ENCODE measurements around the gene BCL2L11.

The BCL2L11 gene

DNA sequence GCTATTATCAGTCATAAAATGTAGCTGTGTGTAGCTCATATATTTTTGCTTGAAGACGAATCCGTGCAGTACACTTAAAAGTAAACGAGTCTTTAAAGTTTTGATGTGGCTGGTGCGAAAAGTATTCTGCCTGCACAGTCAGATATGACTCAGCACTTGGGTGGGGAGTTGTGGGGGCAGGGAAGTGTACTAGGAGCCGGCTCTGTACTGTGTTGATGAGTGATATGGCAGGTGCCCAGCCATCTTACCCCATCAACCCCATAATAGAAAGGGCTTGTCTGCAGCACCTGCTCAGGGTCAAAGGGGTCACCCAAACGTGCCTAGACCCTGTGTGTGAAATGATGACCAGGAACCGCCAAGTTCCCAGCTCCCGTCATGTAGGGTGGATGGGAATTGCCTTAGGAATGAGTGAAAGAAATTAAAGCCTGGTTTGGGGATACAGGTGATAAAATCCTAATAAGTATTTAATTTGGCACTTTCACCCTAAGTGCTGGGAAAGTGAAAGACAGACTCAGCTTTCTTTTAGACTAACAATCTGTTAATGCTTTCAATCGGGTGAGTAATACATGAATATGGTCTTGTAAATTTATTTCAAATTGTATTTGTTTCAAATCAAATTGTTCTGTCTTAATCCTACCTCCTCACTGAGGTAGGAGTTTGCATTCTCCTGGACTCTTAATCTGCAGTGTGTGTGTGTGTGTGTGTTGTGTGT lies 48.0 kb downstream of the BCL2L11 start:
- DNase-seq (ENCODE audit: low read depth, low spot score) = no peak

DNA sequence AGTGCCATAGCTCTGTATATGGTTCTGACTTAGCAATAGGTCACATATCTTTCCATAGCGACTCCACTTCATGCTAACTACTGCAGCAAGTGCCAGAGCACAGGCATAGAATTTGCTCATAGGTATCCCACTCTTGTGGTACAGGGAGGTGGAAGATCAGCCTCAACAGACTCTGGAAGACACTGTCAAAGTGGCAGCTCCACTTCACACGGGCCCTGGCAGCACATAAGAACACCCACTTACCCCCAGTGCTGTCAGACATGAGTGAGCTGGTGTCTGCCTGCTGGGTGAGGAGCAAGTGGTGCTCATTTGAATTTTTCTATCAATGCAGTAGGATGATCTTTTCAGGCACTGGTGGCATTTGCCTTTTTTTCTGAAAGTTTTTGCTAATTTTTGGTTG lies 48.6 kb downstream of the BCL2L11 start:
- no peak for DNase-seq (ENCODE audit: low read depth, low spot score)

DNA sequence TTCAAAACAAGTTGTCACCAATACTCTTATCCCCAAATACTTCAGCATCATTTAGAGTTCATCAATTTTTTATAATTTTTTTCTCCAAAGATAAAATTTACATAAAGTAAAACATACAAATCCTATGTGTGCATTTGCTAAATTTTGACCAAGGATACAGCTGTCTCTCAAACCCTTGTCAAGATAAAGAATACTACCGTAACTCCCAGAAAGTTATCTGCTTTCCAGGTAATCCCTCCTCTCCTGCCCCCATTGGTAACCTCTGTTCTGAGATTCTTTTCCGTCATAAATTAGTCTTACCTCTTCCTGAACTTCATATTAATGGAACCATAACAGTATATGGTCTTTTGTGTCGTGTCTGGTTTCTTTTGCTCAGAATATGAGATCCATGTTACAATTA lies 49.2 kb downstream of the BCL2L11 start:
- no peak for DNase-seq (ENCODE audit: low read depth, low spot score)

DNA sequence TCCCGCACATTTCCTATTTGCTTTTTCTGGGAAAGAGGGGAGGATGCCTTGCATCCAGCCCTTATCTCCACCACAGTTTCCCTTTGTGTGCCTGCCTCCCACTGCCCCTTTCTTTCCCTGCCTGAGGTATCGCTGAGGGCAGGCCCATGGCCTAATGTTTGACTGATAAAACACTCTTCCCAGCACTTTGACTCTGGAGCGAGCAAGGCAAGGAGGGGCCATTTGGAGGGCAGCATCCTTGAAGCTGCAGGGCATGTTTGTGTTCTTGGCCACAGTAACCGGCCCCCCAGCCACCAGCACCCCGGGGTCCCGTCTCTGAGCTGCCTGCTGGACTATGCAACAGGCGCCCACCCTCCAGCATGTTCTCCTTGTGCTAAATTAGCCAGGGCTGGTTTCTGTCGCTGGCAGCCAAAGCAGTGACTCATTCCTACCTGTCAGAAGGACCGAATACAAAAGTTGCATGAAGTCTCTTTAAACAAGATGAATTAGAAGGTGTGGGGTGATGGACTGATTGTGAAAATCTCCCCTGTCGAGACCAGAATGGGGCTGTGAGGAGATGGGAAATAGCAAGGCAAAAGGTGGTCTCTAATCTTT lies 50.7 kb downstream of the BCL2L11 start:
- peak; percentile 51 for DNase-seq (ENCODE audit: low read depth, low spot score)

DNA sequence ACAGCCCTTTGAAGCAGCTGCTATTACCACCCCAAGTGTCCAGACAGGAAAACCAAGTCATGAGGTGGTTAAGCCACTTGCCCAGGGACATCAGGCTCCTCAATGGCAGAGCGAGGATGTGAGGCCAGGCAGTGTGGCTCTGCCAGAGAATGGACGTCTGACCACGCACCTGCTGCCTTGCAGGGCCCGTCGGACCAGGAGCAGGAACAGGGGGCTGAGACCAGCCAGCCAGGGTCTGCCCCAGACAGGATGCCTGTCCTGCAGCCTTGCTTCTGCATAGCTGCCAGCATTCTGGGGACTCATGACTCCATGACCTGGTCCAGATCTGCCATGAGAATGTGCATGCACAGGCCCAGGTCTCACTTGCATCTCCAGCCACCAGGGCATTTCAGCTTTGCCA lies 52.0 kb downstream of the BCL2L11 start:
- no peak for DNase-seq (ENCODE audit: low read depth, low spot score)

DNA sequence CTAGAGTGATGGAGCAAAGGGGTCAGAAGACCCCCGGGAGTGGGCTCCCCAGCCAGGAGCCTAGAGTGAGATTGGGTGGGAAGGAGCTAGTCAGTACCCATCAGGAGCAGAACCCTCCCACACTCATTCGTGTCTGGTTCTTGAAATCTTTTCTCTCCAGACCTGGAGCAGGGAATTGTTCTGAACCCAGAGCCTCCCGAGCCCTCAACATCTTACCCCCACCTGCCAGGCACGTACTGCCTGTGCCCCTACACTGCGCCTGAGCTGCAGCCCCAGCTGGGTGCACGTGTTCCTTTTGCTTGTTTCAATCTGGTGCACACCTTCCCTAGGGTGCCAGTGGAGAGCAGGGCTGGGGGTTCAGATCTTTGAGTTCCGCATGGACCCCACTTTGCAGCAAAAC lies 52.6 kb downstream of the BCL2L11 start:
- no peak for DNase-seq (ENCODE audit: low read depth, low spot score)

DNA sequence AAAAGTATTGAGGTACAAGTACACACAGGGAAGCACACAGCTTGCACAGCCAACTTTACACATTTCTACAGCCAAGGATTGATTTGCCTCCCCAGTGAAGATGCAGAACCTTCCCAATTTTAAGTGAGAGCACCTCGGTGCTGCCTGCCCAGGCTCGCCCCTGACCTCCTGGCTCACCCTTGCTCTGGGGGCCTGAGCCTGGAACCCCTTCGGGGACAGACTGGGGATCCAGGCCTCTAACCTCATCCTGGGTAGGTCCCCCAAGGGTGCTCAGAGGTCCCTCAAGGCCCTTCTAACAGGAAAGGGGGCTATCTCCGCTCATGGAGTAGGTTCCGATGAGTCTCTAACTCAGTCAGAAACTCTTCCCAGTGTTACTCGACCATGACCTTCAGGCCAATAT lies 53.1 kb downstream of the BCL2L11 start:
- DNase-seq (ENCODE audit: low read depth, low spot score) = no peak

DNA sequence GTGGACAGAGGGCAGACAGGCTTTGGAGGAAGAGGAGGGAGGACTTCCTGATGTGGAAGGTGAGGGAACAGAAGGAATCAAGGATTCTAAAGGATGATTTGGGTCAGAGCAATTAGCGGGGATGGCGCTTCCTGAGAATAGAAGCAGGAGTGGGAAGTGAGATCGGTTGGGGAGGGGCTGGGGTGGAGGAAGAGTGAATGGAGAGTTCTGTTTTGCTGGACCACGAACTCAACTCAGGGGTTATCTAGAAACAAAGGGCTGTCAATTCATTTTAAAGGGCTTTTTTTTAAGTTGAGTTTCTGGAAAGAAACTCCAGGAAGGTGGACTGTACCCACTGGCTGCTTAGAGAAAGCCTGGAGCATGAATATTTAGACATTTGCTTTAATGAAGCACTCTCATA lies 54.9 kb downstream of the BCL2L11 start:
- DNase-seq (ENCODE audit: low read depth, low spot score) = no peak

DNA sequence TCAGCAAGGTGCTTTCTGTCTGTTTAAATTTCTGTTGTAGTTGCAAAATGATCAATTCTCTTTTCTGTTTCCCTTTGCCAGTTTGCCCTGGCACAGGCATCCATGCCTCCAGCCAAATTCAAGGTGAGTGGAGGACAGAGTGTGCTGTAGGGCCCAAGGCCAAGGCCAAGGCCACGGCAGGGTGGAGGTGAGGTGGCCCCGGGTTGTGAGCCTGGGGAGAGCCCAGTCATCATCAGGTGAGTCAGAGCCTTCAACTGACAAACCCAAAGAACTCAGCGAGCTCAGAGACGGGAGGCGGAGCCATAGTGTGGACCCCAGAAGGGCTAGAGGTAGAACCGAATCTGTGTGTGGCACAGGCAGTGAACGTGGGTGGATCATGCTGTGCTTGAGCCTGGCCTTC lies 55.7 kb downstream of the BCL2L11 start:
- no peak for DNase-seq (ENCODE audit: low read depth, low spot score)

DNA sequence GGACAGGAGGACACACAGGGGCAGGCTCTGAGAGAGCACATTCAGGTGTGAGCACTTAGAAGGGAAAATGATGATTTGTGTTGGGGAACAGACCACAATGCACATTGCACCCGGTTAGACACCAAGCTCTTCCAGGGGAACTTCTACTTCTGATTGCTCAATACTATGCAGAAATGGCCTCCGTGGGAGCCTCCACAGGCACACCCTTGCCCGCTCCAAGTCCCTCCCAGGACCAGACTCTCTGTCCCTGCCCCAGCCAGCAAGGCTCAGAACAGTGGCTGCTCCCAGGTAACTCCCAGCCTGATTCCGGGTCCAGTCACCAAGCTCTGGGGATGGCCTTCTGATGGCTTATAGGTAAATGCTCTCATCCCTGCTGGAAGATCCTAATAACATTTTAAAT lies 56.2 kb downstream of the BCL2L11 start:
- no peak for DNase-seq (ENCODE audit: low read depth, low spot score)

DNA sequence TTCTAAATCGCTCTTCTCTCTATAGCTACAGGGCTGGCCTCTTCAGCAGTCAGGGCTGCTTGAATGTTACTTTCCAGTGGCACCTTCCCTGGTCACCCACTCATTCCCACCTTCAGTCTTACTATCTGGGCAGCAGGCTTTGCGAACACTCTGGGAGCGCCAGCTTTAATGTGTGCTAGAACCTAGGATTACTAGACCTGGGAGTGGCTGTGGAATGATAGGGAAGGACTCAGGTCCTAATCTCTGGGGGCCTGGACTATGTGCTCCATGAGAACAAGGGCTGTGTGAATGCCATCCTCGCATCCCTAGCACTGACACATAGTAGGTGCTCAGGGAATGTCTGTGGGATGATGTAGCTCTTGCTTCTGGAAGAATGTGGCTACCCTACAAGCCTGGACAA lies 57.6 kb downstream of the BCL2L11 start:
- DNase-seq (ENCODE audit: low read depth, low spot score) = no peak

DNA sequence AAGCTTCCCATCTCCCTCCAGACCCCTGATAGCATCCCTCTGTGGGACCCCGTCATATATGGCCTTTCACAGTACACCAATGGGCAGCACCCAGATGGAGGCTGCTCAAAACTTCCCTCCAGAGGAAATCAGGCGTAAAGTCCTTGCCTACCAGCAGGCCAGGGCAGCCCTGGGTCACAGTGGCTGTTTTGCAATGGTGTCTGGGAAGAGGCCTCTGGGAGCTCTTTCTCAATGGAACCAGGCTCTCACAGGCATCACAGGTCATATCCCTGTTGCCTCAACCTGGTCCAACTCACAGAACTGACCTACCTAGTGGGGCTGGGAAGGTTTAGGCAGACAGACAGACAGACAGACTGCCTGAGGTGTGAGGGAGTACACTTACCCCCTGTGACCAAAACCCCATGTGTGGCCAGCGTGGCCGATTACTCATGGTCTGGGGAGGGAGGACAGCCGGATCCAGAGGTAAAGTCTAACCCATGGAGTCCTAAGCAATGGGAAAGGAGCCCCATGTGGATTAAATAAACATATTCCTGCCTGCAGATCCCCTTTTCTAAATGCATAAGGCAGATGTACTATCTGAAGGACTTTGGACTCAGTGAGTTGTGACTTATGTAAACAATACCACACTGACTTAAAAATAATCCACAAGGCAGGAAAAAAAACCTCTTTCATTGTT lies 58.2 kb downstream of the BCL2L11 start:
- DNase-seq (ENCODE audit: low read depth, low spot score) = no peak

DNA sequence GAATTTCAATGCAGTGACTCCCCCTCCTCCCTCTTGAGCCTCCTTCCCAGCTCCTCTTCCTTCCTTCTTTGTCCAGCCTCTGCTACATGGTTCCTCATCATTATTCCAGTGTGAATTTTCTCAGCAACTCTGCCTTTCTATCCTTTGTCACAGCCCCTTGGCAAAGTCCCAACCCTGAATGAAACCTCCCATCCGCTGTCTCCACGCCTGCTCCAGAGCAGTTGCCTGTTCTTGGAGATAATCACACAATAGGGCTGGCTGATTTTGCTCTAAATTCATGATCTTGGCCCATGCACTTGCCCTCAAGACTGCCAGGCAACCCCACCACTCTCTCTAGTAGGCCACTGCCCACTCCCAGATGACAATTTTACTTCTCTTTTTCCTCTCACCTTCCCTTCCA lies 61.4 kb downstream of the BCL2L11 start:
- no peak for DNase-seq (ENCODE audit: low read depth, low spot score)

DNA sequence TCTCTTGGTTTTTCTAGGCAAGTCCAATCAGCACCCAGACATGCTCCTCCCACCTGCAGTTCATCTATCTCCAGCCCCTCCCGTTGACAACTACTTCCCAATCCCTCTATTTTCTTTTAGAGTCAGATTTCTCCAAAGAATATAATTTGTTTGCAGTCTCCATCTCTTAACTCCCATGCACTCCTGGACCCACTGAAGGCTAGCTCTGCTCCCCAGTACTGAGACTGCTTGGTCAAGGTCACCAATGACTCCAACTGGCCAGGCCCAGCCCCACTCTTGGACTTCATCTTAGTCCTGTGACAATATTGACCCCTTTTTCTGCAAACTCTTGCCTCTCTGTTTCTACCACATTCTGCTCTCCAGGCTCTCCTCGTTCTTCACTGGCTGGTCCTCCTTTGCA lies 62.0 kb downstream of the BCL2L11 start:
- DNase-seq (ENCODE audit: low read depth, low spot score) = no peak

DNA sequence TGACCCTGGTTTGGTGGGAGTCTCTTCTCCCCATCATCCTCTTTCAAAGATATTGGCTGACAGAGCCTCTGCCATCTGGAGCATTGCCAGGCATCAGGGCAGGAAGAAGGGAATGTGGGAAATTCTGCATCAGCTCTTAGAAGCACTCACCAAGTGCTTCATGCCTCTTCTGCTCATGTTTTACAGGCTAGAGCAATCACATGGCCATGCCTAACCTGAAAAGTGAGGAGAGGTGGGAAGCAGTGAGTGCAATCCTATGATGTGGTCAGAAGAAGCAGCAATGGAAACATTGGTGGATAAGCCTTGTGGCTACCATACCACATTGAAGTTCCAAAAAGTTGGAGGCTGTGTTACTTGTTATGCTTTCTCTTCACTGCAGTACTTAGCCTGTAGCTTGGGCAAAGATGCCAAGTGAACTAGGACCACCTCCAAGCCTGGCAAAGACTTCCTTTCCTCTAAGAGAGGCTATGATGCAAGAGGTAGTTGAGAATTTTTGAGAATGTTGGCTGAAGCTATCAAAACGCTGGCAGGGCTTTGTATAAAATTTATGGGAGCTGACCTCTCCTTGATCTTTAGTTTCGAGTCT lies 64.1 kb downstream of the BCL2L11 start:
- no peak for DNase-seq (ENCODE audit: low read depth, low spot score)

DNA sequence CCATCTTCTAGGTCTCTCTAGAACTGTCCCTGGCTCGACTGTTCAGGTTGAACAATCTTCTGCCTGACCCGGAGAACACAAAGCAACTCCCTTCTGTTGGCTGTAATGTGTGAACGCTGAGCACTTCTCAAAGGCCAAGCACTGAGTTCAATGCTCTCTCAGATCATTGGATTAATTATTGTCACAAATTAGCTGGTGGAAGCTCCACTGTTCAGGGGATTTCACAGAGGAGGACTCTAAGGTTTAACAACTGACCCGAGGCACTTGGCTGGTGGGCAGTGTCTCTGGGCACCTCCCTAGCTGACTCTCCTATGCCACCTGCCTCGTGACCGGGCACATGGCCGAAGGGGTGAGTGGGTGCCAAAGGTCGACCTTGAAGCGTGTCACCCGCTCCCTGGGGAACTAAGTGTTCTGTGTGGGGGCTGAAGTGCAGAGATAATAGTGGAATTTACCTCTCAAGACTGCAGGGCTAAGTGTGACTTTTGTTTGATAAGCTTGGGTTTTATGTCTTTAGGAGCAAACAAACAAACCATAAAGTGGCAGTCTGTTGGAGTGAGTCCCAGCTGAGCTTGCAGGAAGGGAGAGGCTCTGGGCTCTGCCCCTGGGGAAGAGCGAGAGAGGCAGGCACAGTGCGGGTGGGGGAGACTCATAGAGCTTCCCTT lies 64.8 kb downstream of the BCL2L11 start:
- DNase-seq (ENCODE audit: low read depth, low spot score) = no peak

DNA sequence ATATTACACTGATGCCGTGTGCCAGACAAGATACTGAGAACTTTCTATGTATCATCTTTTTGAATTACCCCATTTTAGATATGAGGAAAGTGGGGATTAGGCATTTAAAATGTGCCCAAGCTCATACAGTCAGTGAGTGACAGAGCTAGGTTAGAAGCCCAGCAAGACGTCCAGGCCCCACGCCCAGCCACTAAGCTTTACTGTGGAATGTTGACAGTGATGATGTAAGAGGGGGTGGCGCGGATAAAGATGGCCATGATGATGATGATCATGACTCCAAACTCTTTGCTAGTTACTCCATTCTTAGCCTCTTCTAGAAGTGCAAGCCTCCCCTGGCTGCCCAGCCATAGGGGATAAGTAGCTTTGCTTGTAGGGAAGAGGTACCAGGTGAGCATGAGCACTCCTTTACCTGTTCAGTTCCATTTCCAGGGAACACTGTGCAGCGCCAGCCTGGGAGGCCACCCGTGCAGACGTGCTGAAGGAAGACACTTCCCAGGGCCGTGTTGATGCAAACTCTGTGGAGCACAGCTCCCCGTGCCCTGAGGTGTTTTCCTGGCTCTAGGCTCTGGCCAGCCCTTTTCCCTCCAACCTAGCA lies 65.5 kb downstream of the BCL2L11 start:
- no peak for DNase-seq (ENCODE audit: low read depth, low spot score)

DNA sequence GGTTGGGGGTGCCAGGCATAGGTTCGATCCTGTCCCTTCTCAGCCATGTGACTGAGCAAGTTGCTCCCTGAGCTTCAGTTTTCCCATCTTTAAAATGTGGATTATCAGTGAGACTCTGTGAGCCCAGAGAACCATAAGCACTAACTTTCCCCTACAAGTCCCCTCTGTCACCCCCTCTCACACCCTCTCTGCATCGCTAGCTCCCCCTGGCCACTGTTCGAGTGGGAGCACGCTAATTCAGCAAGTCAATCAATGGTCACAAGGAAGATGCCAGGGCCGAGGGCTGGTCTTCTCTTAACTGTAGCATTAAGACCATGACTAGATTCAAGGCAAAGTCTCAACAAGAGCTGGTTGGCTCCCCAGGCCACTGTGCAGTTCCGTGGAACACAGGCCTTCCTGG lies 66.2 kb downstream of the BCL2L11 start:
- no peak for DNase-seq (ENCODE audit: low read depth, low spot score)

DNA sequence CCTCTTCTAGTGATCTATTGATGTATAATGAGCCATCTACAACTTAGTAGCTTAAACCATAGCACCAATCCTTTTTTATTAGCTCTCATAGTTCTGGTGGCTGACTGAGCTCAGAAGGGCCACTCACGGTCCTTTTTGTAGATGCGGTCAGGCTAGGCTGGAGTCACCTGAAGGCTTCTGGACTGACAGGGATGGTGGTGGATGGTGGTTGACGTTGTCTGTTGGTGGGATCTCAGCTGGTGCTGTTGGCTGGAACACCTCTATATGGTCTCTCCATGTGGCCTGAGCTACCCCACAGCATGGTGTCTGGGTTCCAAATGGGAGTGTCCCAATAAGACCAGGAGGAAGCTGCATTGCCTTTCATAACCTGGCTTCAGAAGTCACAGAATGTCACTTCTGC lies 68.0 kb downstream of the BCL2L11 start:
- no peak for DNase-seq (ENCODE audit: low read depth, low spot score)

DNA sequence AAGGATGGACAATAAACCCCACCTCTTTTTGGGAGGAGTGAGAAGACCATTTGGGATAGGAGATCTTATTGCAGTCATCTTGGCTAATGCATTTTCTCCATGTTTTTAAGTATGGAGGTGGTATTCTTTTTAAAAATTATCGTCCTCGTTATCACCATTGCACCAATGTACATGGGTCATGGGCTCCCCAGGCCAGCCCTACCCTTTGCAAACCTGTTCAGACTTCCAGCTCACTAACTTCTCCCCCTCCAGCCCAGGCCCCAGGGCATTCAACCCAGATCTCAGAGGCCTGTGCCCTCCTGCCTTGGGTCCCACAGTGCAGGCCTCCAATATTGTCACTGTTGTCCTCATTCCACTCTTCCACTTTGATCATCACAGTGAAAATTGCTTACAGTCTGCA lies 68.4 kb downstream of the BCL2L11 start:
- DNase-seq (ENCODE audit: low read depth, low spot score) = no peak

DNA sequence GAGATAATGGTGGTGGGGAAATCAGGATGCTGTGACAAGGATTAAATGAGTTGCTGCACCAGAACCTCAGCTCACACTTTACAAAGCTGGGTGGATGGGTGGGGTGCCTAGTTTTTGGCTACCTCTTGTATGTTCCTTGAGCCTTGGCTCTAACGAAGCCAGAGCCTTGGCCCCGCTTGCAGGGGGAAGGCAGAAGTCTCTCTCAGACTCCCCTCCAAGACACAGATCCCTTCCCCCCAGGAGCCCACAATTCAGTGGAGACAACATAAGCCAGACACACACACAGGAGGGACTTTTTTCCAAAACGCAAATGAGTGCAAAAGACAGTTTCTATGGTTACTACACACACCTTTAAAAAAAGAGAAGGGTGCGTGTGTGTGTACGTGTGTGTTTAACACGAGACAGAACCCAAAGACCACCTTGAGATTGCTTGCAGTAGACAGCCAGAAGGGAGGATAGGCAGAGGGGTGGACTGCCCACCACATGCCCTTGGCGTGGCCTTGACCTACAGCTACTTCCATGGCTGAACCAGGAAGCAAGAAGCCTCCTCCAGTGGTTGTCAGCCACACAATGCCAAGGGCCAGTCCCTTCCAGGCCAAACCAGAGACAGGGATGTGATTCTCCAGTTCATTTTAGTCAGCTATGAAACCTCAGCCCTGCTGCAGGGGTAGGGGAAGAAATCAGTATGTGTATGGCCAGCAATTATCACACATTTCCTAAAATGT lies 70.3 kb downstream of the BCL2L11 start:
- no peak for DNase-seq (ENCODE audit: low read depth, low spot score)

Data from ELF-1 (cell line).